SK-N-SH (cell line): ENCODE measurements around the gene TANC2. TPM values are rescaled to one million over a fixed set of nuclear protein-coding genes. Genes with fewer than 3 reads are reported as not detected.

Source experiments
- CTCF ChIA-PET: fragments of 300-600, 350-600 bp; formaldehyde crosslinking; extraction: SDS; loops from one replicate; lab custom pipeline; 2021; lab: Yijun Ruan, JAX
- POLR2A ChIA-PET: fragments of 350-600 bp; sonication (Branson Sonifier 250); formaldehyde crosslinking; extraction: SDS; loops from one replicate; lab custom pipeline; 2020; ENCODE audit warnings: antibody characterized with exemption, inconsistent platforms; lab: Yijun Ruan, JAX
- DNase-seq: peaks from one replicate; pipeline ENCODE4 v3.0.0; 2012
- H2AFZ ChIP-seq: fragments of 200-600 bp; sonication (generic); 2 replicates; pipeline ENCODE4 v1.8.1; 2016; ENCODE audit warnings: antibody characterized with exemption, mild to moderate bottlenecking, low read depth
- H3F3A ChIP-seq: fragments of 200-600 bp; sonication (generic); replicated peaks from 2 replicates; pipeline ENCODE3; 2016; ENCODE audit warnings: antibody characterized with exemption, mild to moderate bottlenecking; ENCODE audit not compliant: insufficient read depth
- H3K27ac ChIP-seq, 2 experiments: fragments of 200-500 bp in 1 of 2; fragments of 200-600 bp in 1 of 2; sonication (Bioruptor generic) in 1 of 2; sonication (generic), shearing (Covaris generic) in 1 of 2; 2 replicates each; pipeline versions ENCODE4 v1.5.1 to v1.6.1; 2014 to 2016; ENCODE audit warnings: low read depth in 2 of 2, inconsistent platforms in 1 of 2, low read length in 1 of 2, mild to moderate bottlenecking in 1 of 2, mixed read lengths in 1 of 2
- H3K27me3 ChIP-seq: fragments of 200-600 bp; sonication (generic), shearing (Covaris generic); 2 replicates; pipeline ENCODE4 v1.6.1; 2016; ENCODE audit warnings: mixed run types; ENCODE audit not compliant: insufficient read depth
- H3K36me3 ChIP-seq, 2 experiments: fragments of 200-500 bp in 1 of 2; fragments of 200-600 bp in 1 of 2; sonication (Bioruptor generic) in 1 of 2; sonication (generic) in 1 of 2; replicated peaks in 1 of 2; 2 replicates each; pipeline versions ENCODE3 to v1.5.1; 2014 to 2016; ENCODE audit warnings: low read length in 1 of 2, mild to moderate bottlenecking in 1 of 2; ENCODE audit not compliant: insufficient read depth in 2 of 2, control insufficient read depth in 1 of 2
- H3K4me1 ChIP-seq, 2 experiments: fragments of 200-500 bp in 1 of 2; fragments of 200-600 bp in 1 of 2; sonication (Bioruptor generic) in 1 of 2; sonication (generic), shearing (Covaris generic) in 1 of 2; 2 replicates each; pipeline versions ENCODE4 v1.5.1 to v1.6.1; 2014 to 2016; ENCODE audit warnings: low read depth in 1 of 2, low read length in 1 of 2, mixed run types in 1 of 2; ENCODE audit not compliant: insufficient read depth in 2 of 2, control insufficient read depth in 1 of 2
- H3K4me2 ChIP-seq: fragments of 200-600 bp; sonication (generic), shearing (Covaris generic); 2 replicates; pipeline ENCODE4 v1.6.1; 2017; ENCODE audit warnings: mixed run types
- H3K4me3 ChIP-seq, 2 experiments: fragments of 200-500 bp in 1 of 2; fragments of 200-600 bp in 1 of 2; sonication (Bioruptor generic) in 1 of 2; sonication (generic), shearing (Covaris generic) in 1 of 2; 2 replicates each; pipeline versions ENCODE4 v1.5.1 to v1.8.1; 2014 to 2016; ENCODE audit warnings: low read depth in 2 of 2, inconsistent platforms in 1 of 2, low read length in 1 of 2, mild to moderate bottlenecking in 1 of 2, mixed read lengths in 1 of 2, moderate library complexity in 1 of 2
- H3K79me2 ChIP-seq: fragments of 200-600 bp; sonication (generic); 2 replicates; pipeline ENCODE4 v1.8.1; 2017; ENCODE audit warnings: mild to moderate bottlenecking; ENCODE audit not compliant: insufficient read depth
- H3K9ac ChIP-seq: fragments of 200-600 bp; sonication (generic); 2 replicates; pipeline ENCODE4 v1.6.1; 2017; ENCODE audit warnings: mixed run types
- H3K9me2 ChIP-seq: fragments of 200-600 bp; sonication (generic); 2 replicates; pipeline ENCODE4 v1.6.1; 2017; ENCODE audit warnings: mixed run types
- H3K9me3 ChIP-seq: fragments of 200-600 bp; sonication (generic); 2 replicates; pipeline ENCODE4 v1.6.1; 2017; ENCODE audit warnings: mixed run types, mild to moderate bottlenecking, moderate library complexity
- H4K20me1 ChIP-seq: fragments of 200-600 bp; sonication (generic); 2 replicates; pipeline ENCODE4 v1.6.1; 2017; ENCODE audit warnings: mild to moderate bottlenecking, mixed run types; ENCODE audit not compliant: insufficient read depth
- CHD2 ChIP-seq: fragments of 150-350 bp; IDR thresholded peaks from 2 replicates; pipeline ENCODE4 v1.6.1; 2018; ENCODE audit warnings: low read length; ENCODE audit not compliant: partially characterized antibody
- CTCF ChIP-seq: fragments of 200-600 bp; sonication (generic); IDR thresholded peaks from 2 replicates; pipeline ENCODE4 v1.6.1; 2017; ENCODE audit warnings: antibody characterized with exemption, mild to moderate bottlenecking, moderate library complexity
- ELF1 ChIP-seq: IDR thresholded peaks from 2 replicates; pipeline ENCODE4 v1.4.0; 2012
- EP300 ChIP-seq, 2 experiments: IDR thresholded peaks; 2 replicates each; pipeline versions ENCODE4 v1.4.0 to v1.6.1; 2012; ENCODE audit warnings: borderline replicate concordance in 1 of 2, low read depth in 1 of 2, low read length in 1 of 2
- EZH2phosphoT487 ChIP-seq: fragments of 200-600 bp; sonication (generic); IDR thresholded peaks from 2 replicates; pipeline ENCODE4 v1.6.1; 2017; ENCODE audit warnings: low read depth, mixed run types, mild to moderate bottlenecking, antibody characterized with exemption, moderate library complexity, borderline replicate concordance
- FOXJ3 ChIP-seq: sonication (generic); formaldehyde crosslinking; IDR thresholded peaks from 2 replicates; pipeline ENCODE4 v1.5.1; 2020; ENCODE audit warnings: mild to moderate bottlenecking, missing genetic modification reagents
- GABPA ChIP-seq: IDR thresholded peaks from 2 replicates; pipeline ENCODE4 v1.4.0; 2012; ENCODE audit warnings: low read depth, mild to moderate bottlenecking
- GATA2 ChIP-seq: sonication (generic); formaldehyde crosslinking; IDR thresholded peaks from 2 replicates; pipeline ENCODE4 v1.5.0; 2020; ENCODE audit warnings: mild to moderate bottlenecking, missing genetic modification reagents
- IRF3 ChIP-seq: fragments of 150-350 bp; IDR thresholded peaks from 2 replicates; pipeline ENCODE4 v1.6.1; 2016; ENCODE audit warnings: mild to moderate bottlenecking, low read depth, low read length
- JUND ChIP-seq: IDR thresholded peaks from 2 replicates; pipeline ENCODE4 v1.4.0; 2012
- MAX ChIP-seq: IDR thresholded peaks from 2 replicates; pipeline ENCODE4 v1.4.0; 2012; ENCODE audit warnings: low read depth
- MEF2A ChIP-seq: IDR thresholded peaks from 2 replicates; pipeline ENCODE4 v1.4.0; 2012; ENCODE audit warnings: low read depth, borderline replicate concordance
- NFIC ChIP-seq: IDR thresholded peaks from 2 replicates; pipeline ENCODE4 v1.4.0; 2012; ENCODE audit warnings: borderline replicate concordance
- NRF1 ChIP-seq: IDR thresholded peaks from 2 replicates; pipeline ENCODE4 v1.6.1; 2012; ENCODE audit warnings: low read depth, mild to moderate bottlenecking, low read length
- POLR2AphosphoS5 ChIP-seq: IDR thresholded peaks from 2 replicates; pipeline ENCODE4 v1.6.1; 2012; ENCODE audit warnings: low read depth, low read length
- RFX5 ChIP-seq: IDR thresholded peaks from 2 replicates; pipeline ENCODE4 v1.6.1; 2012; ENCODE audit warnings: mild to moderate bottlenecking, improper control_type of control experiment, low read length
- SIN3A ChIP-seq: IDR thresholded peaks from 2 replicates; pipeline ENCODE4 v1.6.1; 2012; ENCODE audit warnings: low read depth, mild to moderate bottlenecking, low read length, moderate library complexity, borderline replicate concordance
- SMC3 ChIP-seq: IDR thresholded peaks from 2 replicates; pipeline ENCODE4 v1.6.1; 2012; ENCODE audit warnings: low read depth, low read length, improper control_type of control experiment
- TCF12 ChIP-seq: IDR thresholded peaks from 2 replicates; pipeline ENCODE4 v1.4.0; 2012
- TEAD4 ChIP-seq: IDR thresholded peaks from 2 replicates; pipeline ENCODE4 v1.4.0; 2012; ENCODE audit warnings: mild to moderate bottlenecking, borderline replicate concordance; ENCODE audit not compliant: insufficient read depth
- USF1 ChIP-seq: IDR thresholded peaks from 2 replicates; pipeline ENCODE4 v1.4.0; 2012; ENCODE audit warnings: low read depth, borderline replicate concordance
- YY1 ChIP-seq: IDR thresholded peaks from 2 replicates; pipeline ENCODE4 v1.4.0; 2012; ENCODE audit warnings: low read depth, mild to moderate bottlenecking
- ZBTB33 ChIP-seq: IDR thresholded peaks from 2 replicates; pipeline ENCODE4 v1.4.0; 2012; ENCODE audit warnings: low read depth, borderline replicate concordance
- WGBS: methylation state at CpG from one replicate; pipeline ENCODE4 v1.1.6; 2017; ENCODE audit warnings: low lambda C conversion rate; 5-methylcytosine and 5-hydroxymethylcytosine counted together
- polyA plus RNA-seq, 3 experiments: library from polyadenylated mRNA; depleted of rRNA; stranded (reverse); fragments of >200 nt; gene quantifications; 2 replicates each; pipeline ENCODE4 v1.2.3, GENCODE V29; 2012

Gene TANC2
- polyA plus RNA-seq, 1 of the 3 experiments (the other 2 are of a cell fraction), result 23.0 TPM

GRCh38 chr17:62925267-62925836, 40.7 kb upstream of the TANC2 start:
- Histone ChIP-seq H3K4me1 (peaks cover 0 to 18% of the 10 kb centered on the region in 2 experiments; a peak in 2 of 4 replicates), H2AFZ (no peak overlapping the region)
- no peak for DNase-seq

GRCh38 chr17:62927083-62927482, 39.0 kb upstream of the TANC2 start:
- Histone ChIP-seq H2AFZ (no peak overlapping the region), H3K4me2 (no peak overlapping the region), H4K20me1 (no peaks in the 10 kb centered on the region), H3K4me1 (peaks cover 0 to 18% of the 10 kb centered on the region in 2 experiments; a peak in 2 of 4 replicates), H3K36me3 (no peaks in the 10 kb centered on the region), H3K79me2 (no peaks in the 10 kb centered on the region), H3K9ac (no peak overlapping the region), H3F3A (no peaks in the 10 kb centered on the region), H3K9me3 (no peaks in the 10 kb centered on the region), H3K27me3 (no peaks in the 10 kb centered on the region), H3K4me3 (no peak overlapping the region), H3K27ac (no peak overlapping the region), H3K9me2 (no peaks in the 10 kb centered on the region)
- no peak for DNase-seq
- CTCF ChIA-PET, result interaction anchor here (1.6 kb wide), 1 partner anchor 172 kb away, joined by 3 read pairs; no protein-coding TSS in a partner anchor
- POLR2A ChIA-PET, result no interaction called here
- 90% methylated on average over 6 of the region's 6 CpGs for WGBS
- TF ChIP-seq TEAD4, result no peak
- TF ChIP-seq GATA2, result no peak
- no peak for TF ChIP-seq SMC3
- no peak for TF ChIP-seq ZBTB33
- no peak for TF ChIP-seq IRF3
- TF ChIP-seq NRF1, result no peak
- no peak for TF ChIP-seq CHD2
- TF ChIP-seq USF1, result no peak
- TF ChIP-seq FOXJ3 (CRISPR knock-in tag), result no peak
- no peak for TF ChIP-seq JUND
- TF ChIP-seq RFX5, result no peak
- TF ChIP-seq CTCF, result no peak
- TF ChIP-seq NFIC, result no peak
- no peak for TF ChIP-seq EP300 (IDR thresholded peaks at IDR 0.05; ENCODE audit: borderline replicate concordance in 1 of 2, low read depth in 1 of 2, low read length in 1 of 2)
- TF ChIP-seq GABPA, result no peak
- TF ChIP-seq SIN3A, result no peak
- TF ChIP-seq YY1, result no peak
- no peak for TF ChIP-seq TCF12
- no peak for TF ChIP-seq MEF2A
- no peak for TF ChIP-seq EZH2phosphoT487
- TF ChIP-seq, all 33 proteins: peak for 0

More at GRCh38 chr17:62925267-62925836, 40.7 kb upstream of the TANC2 start:
- ChIA-PET POLR2A (no interaction called here), CTCF (no interaction called here)
- Histone ChIP-seq H3K27me3 (no peaks in the 10 kb centered on the region), H3K4me3 (no peak overlapping the region), H3K9me2 (no peaks in the 10 kb centered on the region), H3K36me3 (no peaks in the 10 kb centered on the region), H4K20me1 (no peaks in the 10 kb centered on the region), H3F3A (no peaks in the 10 kb centered on the region), H3K9ac (no peak overlapping the region), H3K9me3 (no peaks in the 10 kb centered on the region), H3K27ac (no peak overlapping the region), H3K4me2 (no peak overlapping the region), H3K79me2 (no peaks in the 10 kb centered on the region)
- TF ChIP-seq YY1 (no peak), NRF1 (no peak), TCF12 (no peak), ELF1 (no peak), POLR2AphosphoS5 (no peak), MAX (no peak)
- 88% methylated on average over 3 of the region's 3 CpGs for WGBS
